ENCODE data around the gene CASP6.
"Not testable (repeated sequence)": the region's sequence is repeated elsewhere in the genome, so short reads cannot be mapped to it uniquely, and the experiment has no call there.

The CASP6 gene

DNA sequence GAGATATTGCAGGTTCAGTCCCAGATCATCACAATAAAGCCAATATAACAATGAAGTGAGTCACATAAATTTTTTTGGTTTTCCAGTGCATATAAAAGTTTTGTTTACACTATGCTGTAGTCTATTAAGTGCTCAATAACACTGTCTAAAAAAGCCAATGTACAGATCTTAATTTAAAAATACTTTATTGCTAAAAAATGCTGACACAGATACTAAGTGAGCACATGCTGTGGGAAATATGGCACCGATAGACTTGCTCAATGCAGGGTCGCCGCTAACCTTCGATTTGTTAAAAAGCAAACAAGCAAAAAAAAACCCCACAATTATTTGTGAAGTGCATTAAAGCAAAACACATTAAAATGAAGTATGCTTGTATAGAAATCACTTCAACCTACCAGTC lies 16.4 kb upstream of the CASP6 start:
- no peak for DNase-seq

DNA sequence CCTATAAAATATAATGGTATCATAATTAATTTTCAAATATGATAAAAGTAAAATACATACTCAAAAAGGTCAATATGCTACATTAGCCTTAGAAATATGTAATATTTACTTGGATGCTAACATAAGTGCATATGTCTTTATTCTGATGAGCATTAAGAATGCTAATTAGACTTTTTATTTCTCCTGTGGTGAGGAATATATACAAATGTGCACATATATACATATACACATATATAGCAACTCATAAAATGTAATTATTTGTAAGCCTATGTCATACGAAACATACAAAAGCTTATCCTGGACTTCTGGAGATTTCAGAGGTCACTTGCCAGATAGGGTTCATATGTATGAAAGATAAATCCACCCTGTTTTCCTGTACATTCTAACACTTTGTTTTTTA lies 15.5 kb upstream of the CASP6 start:
- no peak for DNase-seq

DNA sequence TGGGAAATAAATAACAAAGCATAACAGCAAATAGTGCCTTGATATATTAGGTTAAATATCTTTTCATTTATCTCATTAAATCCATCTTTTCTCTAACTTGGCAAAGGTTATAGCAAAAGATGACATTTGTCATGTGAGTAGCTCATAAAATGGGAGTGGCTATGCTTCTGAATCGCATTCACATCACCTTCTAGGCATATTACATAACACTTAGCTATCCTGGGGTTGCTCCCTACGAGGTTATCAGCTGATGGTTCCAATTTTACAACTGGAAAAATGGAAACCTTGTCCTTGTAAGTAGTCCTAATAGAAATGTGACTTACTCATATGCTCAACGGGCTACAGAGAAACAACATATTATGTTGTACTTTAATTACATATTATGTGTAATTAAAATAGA lies 10.3 kb upstream of the CASP6 start:
- no peak for DNase-seq

DNA sequence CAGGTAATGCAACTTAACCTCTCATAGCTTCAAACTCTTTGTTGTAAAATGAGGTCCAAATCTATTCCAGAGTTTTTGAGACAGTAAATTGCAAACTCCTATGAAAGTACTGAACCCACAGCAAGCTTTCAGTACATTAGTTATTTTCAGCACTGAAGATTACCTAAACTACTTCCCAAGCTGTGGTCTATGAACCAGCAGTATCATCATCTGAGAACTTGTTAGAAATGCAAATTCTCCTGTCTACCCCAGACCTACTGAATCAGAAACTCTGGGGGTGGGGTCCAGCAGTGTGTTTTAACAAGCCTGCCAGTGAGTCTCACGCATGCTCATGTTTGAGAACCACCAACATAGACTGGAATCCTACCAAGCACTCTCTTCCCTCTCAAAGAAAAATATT lies 5.7 kb upstream of the CASP6 start:
- DNase-seq, result no peak

DNA sequence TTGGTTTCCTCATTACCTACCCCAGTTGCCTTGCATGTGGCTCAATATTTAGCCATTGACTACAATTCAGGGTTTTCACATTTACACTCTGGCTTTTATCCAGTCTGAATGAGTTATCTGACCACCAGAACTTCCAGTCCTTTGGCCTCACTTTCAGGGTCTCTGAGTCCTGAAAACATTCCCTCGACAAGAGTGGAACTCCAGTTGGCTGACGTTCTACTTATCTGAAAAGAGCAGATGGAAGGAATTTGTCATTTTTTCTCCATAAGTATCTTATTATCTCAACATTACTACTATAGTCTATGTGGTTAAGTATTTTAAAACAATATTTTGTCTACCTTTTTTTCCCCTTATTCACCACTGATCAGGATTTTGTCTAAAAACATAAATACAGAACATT lies 5.2 kb upstream of the CASP6 start:
- DNase-seq, result no peak

DNA sequence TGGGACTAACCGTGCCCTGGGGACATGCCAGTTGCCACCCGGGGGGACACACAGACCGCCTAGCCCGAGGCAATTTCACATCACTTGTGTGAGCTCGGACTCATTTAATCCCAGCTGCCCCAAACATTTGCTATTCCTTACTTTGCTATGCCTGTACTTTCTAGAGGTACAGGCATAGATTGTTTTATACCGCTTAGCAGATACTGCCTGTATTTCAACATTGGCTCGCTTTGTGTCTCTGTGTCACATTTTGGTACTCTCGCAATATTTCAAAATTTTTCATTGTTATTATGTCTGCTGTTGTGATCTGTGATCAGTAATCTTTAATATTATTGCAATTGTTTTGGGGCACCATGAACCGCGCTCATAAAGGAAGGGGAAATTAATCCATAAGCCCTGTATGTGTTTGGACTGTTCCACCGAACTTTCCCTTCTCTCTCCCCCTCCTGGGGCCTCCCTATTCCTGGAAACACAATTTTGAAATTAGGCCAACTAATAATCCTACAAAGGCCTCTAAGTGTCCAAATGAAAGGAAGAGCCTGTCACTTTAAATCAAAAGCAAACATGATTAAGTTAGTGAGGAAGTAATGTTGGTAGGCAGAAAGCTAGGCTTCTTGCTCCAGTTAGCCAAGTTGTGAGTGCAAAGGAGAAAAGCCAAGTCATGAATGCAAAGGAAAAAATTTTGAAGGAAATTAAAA lies 568 bp upstream of the CASP6 start:
- peak in 3 of 4 experiments; percentile 28 to 55 (median 52) for DNase-seq

DNA sequence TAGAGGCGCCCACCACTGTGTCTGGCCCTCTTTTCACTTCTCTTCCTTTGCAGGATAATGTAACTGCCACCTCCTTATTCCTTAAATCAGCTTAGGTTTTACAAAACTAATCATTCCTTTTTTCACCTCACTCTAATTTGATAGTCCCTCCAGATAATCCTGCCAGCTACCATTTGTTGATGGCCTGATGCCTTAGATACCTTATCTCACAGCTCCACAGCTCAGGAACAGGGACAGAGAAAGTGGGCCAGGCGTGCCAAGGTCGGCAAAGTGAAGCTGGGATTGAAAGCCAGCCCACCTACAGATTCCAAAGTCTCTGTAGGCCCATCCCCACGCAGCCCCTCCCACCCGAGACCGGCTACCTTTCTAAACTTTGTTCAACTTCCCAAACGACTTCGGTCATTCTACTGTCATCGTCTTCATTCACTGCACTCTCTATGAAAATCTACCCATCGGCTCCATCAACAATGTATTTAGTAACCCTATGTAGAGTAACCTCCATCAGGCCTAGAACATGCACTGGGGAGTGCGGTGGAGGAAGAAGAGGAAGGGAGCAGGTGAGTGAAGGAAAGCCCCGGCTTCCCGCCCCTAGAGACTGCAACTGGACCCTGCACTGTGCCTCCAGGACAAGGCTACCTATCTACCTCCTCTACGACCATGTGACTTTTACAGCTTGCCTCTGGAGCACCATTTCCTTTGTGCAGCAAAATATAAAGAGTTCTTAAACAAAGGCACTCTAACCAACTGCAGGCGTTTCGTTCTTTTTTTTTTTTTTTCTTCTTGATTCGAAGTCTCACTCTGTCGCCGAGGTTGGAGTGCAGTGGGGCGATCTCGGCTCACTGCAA lies 1.5 kb downstream of the CASP6 start:
- no peak for DNase-seq

DNA sequence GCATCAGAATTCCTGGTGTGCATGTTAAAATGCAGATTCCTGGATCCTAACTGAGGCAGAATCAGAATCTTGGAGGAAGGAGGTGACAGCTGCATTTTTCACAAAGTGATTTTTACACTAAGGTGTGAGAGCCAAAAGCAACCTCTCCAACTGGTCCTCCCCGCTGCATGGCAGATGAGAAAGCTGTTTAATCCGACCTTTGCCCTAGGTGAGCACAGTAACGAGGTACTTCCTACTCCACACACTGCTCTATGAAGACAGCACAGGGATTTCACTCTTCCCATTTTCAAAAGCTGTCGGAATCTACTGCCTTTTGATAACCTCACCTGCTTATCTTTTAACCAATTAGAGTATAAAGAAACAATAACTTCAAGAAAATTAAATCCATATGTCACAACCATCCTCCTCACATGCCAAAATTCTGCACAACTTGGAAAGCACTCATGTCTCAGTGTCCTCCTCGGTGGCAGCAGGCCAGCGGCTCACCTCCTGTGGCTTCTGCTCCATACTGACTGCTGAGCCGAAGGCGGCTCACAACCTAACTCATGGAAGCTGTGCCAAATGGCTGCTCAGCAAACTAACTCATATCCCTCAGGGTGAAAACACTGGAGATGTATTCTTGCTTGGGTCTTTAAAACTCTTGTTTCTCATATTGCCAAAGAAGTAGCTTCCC lies 3.6 kb downstream of the CASP6 start:
- DNase-seq, result no peak

DNA sequence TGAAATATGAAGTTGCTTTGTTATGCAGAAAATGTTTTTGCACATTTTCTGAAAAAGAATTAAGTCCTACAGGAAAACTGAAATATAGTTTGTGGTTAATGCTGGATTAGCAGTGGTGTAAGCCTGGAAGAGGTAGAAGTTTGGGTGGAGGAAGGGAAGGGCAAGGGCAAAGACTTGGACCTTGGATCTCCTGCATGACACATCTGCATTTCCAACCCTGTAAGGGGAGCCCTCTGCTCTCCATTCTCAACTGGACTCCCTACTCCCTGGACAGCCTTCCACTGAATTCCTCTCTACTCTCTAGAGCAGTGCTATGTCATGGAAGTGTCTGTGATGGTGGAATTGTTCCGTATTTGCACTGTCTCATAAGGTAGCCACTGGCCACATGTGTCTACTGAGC lies 4.6 kb downstream of the CASP6 start:
- no peak for DNase-seq

DNA sequence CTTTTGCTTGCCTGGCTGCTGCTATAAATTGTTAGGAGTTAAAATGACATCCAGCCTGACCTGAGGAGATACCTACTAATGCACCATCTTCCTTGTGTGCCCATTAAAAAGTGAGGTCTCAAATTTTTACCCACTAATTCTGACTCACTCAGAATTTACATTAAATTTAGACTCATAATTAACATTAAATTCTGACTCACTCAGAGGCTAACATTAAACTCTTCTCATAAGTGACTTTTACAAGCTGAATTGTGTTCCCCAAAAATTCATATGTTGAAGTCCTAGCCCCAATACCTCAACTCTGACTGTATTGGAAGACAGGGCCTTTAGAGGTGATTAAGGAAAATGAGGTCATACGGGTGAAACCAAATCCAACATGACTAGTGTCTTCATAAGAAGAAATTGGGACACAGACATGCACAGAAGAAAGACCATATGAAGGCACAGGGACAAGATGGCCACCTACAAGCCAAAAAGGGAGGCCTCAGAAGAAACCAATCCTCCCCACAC lies 11.8 kb downstream of the CASP6 start:
- no peak for DNase-seq

DNA sequence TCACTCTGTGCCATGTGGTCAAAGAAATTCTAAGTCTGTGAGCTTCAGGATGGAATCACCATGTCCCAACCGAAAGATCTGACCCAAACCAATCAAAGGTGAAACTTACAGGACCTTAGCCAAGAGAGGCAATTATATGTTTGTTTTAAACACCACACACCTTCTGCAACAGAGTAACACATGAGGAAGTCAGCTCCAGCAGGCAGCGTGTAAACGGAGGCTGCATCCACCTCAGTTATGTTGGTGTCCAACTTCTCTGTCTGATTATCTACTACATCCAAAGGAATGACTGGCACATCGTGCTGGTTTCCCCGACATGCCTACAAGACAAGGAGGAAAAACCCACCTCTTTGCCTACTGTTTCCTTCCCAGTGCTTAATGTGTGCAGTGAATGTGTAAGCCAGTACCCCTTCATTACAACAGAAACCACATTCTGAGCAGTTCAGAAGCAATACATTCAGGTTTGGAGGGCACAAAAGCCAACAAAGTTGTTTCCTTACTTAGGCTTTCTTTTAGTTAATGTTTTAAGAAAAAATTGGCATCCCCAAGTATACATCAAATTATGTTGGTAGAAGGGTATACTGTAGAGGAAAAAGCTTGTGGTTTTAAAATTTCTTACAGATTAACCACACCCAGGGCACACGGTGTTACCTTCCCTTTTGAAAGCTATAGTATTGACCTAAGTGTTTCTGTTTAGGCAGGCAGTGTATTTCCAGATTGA lies 12.4 kb downstream of the CASP6 start:
- DNase-seq, result no peak

DNA sequence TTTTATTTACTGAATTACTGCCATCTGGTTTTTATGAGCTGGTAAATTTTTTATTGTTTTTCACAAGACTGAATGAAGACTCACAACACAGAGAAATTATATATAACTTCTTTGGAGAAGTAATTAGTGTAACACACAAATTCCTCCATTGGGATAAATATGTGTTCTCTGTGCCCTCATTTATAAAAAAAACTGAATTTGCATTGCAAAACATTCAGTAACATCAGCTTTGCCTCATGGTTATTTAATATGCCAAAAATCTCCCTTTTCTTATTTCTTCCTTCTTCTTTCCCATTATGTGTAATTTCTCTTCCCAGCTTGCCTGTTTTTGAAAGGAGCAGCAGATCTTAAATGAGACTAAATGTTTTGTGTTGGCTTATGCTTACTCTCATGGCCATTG lies 18.5 kb downstream of the CASP6 start:
- DNase-seq, result no peak

DNA sequence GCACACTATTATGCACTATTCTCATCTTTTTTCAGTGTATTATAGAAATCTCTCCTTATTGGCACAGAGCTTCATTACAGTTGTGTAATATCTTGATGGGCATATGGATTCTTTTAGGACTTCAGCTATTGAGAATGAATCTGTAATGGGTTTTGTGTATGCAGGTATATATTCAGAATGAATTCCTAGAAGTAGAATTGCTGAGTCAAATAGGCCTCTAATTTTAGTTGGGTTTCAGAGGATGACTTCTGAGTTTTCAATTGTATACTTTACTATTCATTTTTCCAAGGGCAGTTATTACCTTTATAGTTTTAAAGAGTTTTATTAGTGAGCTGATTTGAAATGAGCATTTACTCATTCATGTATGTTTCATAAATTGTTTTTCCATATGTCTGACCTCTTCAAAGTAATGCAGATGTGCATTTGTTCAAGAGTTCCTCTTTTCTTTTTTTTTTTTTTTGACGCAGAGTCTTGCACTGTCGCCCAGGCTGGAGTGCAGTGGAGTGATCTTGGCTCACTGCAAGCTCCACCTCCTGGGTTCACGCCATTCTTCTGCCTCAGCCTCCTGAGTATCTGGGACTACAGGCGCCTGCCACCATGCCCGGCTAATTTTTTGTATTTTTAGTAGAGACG lies 19.5 kb downstream of the CASP6 start:
- DNase-seq, result peak in 2 of 4 experiments; percentile 33 to 35

DNA sequence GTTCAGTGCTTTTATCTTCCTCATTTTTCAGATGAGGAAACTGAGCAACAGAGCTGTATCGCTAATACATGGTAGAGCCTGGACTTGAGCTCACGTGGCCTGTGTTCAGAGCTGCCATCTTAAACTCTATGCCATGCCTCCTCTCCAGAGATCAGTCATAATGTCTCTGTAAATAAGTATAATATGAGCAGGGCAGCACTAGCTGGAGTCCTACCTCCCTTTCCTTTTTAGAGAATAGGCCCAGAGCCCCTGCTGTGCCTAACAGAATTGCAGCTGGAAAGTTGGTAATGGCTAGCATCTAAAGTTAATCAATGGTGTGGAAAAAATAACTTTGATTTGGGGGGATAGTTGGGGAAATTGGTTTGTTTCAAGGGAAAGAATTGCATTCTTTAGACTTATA lies 20.4 kb downstream of the CASP6 start:
- DNase-seq, result no peak

DNA sequence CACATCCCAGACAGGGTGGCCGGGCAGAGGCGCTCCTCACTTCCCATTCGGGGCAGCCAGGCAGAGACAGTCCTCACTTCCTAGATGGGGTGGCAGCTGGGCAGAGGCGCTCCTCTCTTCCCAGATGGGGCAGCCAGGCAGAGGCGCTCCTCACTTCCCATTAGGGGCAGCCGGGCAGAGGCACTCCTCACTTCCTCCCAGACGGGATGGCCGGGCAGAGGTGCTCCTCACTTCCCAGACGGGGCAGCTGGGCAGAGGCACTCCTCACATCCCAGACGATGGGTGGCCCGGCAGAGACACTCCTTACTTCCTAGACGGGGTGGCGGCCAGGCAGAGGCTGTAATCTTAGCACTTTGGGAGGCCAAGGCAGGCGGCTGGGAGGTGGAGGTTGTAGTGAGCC lies 24.3 kb downstream of the CASP6 start:
- DNase-seq, result not testable (repeated sequence)

DNA sequence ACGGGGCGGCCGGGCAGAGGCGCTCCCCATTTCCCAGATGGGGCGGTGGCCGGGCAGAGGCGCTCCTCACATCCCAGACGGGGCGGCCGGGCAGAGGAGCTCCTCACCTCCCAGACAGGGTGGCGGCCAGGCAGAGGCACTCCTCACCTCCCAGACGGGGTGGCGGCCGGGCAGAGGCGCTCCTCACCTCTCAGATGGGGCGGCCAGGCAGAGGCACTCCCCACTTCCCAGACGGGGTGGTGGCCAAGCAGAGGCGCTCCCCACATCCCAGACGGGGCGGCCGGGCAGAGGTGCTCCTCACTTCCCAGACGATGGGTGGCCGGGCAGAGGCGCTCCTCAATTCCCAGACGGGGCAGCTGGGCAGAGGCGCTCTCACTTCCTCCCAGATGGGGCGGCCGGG lies 24.8 kb downstream of the CASP6 start:
- not testable (repeated sequence) for DNase-seq

DNA sequence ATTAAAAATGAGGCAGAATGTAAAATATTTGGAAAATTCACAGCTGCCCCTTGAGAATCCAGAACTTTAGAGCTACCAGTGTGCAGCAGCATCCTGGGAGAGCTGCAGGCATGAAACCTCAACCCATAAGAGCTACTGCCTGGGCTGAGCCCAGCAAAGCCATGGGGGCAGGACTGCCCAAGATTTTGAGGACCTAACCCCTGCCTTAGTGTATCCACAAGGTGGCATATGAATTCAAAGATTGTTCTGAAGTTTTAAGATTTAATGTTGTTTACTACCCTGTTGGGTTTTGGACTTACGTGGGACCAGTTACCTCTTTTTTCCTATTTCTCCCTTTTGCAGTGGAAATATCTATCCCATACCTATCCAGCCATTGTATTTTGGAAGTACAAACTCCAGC lies 26.4 kb downstream of the CASP6 start:
- no peak for DNase-seq

DNA sequence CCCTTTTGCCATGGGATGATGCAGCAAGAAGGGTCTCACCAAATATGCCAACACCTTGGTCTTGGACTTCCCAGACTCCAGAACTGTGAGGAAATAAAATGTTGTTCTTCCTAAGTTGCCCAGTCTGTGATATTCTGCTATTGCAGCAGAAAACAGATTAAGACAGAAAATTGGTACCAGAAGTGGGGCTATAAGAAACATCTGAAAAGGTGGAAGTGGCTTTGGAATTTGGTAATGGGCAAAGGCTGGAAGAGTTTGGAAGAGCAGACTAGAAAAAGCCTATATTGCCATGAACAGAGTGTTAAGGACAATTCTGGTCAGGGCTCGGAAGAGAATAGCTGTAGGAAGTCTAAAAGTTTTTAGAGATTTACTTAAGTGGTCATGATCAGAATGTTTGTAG lies 27.4 kb downstream of the CASP6 start:
- no peak for DNase-seq

DNA sequence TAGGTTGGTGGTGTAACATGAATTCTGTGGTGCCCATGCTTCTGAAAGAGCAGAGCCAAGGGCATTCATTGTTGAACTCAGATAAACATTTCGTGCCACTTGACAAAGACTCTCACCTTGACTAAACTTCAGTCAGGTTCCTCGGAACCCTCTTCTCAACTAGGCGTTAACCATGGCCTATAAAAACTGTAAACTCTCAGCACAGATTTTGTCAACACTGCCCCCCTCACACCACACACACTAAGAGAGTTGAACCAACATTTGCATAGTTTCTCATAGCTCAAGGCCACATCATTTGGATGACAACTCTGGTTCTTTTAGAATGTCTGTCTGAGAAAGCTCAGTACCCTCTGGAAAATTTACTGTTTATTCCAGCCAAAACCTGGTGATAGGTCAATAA lies 28.1 kb downstream of the CASP6 start:
- no peak for DNase-seq

DNA sequence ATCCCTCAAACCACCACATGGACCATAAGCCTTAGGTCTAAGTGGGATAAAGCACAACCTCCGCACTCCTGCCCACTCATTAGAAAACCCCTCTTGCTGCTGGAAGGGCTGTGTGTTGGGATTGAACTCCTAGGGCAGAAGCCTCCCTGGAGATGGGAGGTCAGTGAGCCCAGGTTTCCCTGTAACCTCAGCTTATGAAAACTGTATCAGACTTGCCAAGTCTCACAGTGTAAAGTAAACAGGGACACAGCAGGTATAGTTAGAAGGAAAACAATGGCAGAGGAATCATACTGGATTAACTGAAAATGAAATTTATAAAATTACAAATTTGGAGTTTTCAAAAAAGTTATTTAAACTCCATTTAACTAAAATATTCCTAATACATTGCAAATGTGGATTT lies 29.9 kb downstream of the CASP6 start:
- DNase-seq, result no peak

DNA sequence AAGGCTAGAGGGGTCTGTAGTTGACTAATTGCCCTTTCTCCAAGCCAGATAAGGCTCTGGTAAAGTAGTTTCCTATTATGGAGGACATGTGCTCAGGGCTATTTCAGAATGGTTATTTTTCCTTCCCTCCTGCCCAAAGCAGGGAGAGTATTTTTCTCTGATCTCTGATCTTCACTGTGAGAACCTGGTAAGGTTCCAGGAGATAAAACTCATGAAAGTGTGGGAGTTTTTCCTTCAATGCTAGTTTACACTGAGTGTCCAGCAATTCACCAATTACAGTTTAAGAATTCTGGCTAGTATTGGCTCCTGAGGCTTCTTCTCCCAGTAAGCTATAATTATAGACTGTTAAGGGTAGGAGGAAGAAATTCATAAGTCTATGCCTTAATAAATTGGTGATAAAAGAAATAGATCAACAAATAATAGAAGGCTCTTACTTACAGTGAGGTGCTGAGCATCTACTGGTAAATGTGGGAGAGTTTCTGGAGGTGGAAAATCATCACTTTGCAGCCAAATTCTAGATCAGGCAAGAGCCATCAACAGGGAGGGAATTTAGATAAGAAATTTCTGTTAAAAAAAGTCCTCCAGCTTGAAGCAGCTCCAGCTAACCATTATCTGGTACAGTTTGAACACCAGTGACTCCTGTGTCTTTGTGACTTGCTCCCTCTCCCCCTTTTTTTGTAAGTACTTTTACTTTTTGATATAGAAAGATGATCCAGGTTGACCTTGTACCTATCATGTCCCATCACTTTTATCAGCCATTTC lies 30.9 kb downstream of the CASP6 start:
- DNase-seq, result no peak

DNA sequence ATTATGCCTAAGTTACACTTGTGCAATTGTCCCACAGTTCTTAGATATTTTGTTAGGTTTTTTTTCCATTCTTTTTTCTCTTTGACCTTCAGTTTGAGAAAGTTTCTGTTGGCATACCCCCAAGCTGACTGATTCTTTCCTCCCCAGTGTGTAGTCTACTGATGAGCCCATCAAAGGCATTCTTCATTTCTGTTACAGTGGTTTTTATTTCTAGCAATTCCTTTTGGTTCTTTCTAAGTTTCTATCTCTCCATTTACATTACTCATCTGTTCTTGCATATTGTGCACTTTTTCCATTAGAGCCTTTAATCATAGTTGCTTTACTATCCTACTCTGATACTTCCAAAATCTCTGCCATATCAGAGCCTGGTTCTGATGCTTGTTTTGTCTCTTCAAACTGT lies 31.9 kb downstream of the CASP6 start:
- DNase-seq, result no peak
